Measurements from ENCODE around the gene DSCAML1. TPM values are rescaled to one million over a fixed set of nuclear protein-coding genes. Genes with fewer than 3 reads are reported as not detected.

The DSCAML1 gene
- total RNA-seq, 1 donor from 2014 or later = 1.3 TPM

- no peak for ATAC-seq
- H3K27ac ChIP-seq = no peak overlapping the region
- no peaks in the 10 kb centered on the region for H3K36me3 ChIP-seq
- H3K4me1 ChIP-seq = no peaks in the 10 kb centered on the region
- H3K4me3 ChIP-seq = no peak overlapping the region
- H3K27me3 ChIP-seq = no peaks in the 10 kb centered on the region
- H3K9me3 ChIP-seq = no peaks in the 10 kb centered on the region
- TF ChIP-seq CTCF (IDR thresholded peaks at IDR 0.05) = no peak
- intact Hi-C loops (cut with DNase I) = no loop called here
- DNase-seq = no peak
These were observed 14.9 kb downstream of the DSCAML1 start for GRCh38 chr11:117782101-117782500.

- TF ChIP-seq CTCF (IDR thresholded peaks at IDR 0.05) = no peak
- ATAC-seq = no peak
- no peak for DNase-seq
- Histone ChIP-seq H3K9me3 (no peaks in the 10 kb centered on the region), H3K27me3 (no peaks in the 10 kb centered on the region), H3K4me1 (no peaks in the 10 kb centered on the region), H3K4me3 (no peak overlapping the region), H3K36me3 (no peaks in the 10 kb centered on the region), H3K27ac (no peak overlapping the region)
- intact Hi-C loops (cut with DNase I) = no loop called here
These were observed 15.4 kb downstream of the DSCAML1 start for GRCh38 chr11:117781627-117782026.

GRCh38 chr11:117780456-117780855 lies 16.6 kb downstream of the DSCAML1 start:
- Histone ChIP-seq H3K4me1 (no peaks in the 10 kb centered on the region), H3K27me3 (no peaks in the 10 kb centered on the region), H3K4me3 (no peak overlapping the region), H3K36me3 (no peaks in the 10 kb centered on the region), H3K27ac (no peak overlapping the region), H3K9me3 (no peaks in the 10 kb centered on the region)
- TF ChIP-seq CTCF (IDR thresholded peaks at IDR 0.05) = no peak
- ATAC-seq (no peak), DNase-seq (no peak)
- intact Hi-C loops (cut with DNase I) = no loop called here

GRCh38 chr11:117774553-117774952 lies 22.5 kb downstream of the DSCAML1 start:
- no peak overlapping the region for H3K27ac ChIP-seq
- DNase-seq (no peak), ATAC-seq (no peak)
- TF ChIP-seq CTCF (IDR thresholded peaks at IDR 0.05) = no peak
- no peaks in the 10 kb centered on the region for H3K36me3 ChIP-seq
- no peaks in the 10 kb centered on the region for H3K4me1 ChIP-seq
- intact Hi-C loops (cut with DNase I) = no loop called here
- H3K9me3 ChIP-seq = no peaks in the 10 kb centered on the region
- H3K27me3 ChIP-seq = no peaks in the 10 kb centered on the region
- no peak overlapping the region for H3K4me3 ChIP-seq

- Histone ChIP-seq H3K4me3 (no peak overlapping the region), H3K9me3 (no peaks in the 10 kb centered on the region), H3K27me3 (no peaks in the 10 kb centered on the region), H3K36me3 (no peaks in the 10 kb centered on the region), H3K4me1 (no peaks in the 10 kb centered on the region), H3K27ac (no peak overlapping the region)
- intact Hi-C loops (cut with DNase I) = no loop called here
- no peak for TF ChIP-seq CTCF (IDR thresholded peaks at IDR 0.05)
- ATAC-seq = no peak
- no peak for DNase-seq
These were observed 24.7 kb downstream of the DSCAML1 start for GRCh38 chr11:117772360-117772759.

- intact Hi-C loops (cut with DNase I) = no loop called here
- H3K27me3 ChIP-seq = no peaks in the 10 kb centered on the region
- TF ChIP-seq CTCF (IDR thresholded peaks at IDR 0.05) = no peak
- H3K9me3 ChIP-seq = no peaks in the 10 kb centered on the region
- no peak overlapping the region for H3K4me3 ChIP-seq
- no peaks in the 10 kb centered on the region for H3K36me3 ChIP-seq
- no peak for DNase-seq
- H3K4me1 ChIP-seq = no peaks in the 10 kb centered on the region
- no peak for ATAC-seq
- no peak overlapping the region for H3K27ac ChIP-seq
These were observed 25.2 kb downstream of the DSCAML1 start for GRCh38 chr11:117771841-117772240.
